ENCODE measurements around the gene HAND2. TPM values are rescaled to one million over a fixed set of nuclear protein-coding genes. Genes with fewer than 3 reads are reported as not detected.
A peak's percentile ranks its signal among the peaks of the same experiment; 100 is the strongest.

HAND2 gene
- total RNA-seq, 4 donors from 2014 or later = 20.3 to 77.6 (median 23.7) TPM

DNA sequence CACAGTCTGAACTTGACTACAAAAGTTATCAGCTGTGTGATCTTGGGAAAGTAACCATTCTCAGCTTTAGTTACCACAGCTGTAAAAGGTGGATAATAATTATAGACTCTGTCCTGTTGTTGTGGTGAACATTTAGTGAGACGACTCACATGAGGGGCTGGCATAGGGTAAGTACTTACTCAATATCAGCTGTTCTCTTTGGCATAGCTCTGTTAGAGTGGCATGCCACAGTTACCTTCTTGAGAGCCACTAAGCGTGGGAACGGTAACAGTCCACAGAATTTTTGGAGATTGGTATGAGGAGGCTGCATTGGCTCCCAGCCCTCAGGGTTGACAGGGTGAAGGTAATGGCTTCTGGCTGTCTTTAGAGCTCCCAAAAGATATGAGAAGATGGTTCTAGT is 13.2 kb upstream of the HAND2 start:
- intact Hi-C loops (cut with DNase I; ENCODE audit: low total_unique reads) = no loop called here
- Histone ChIP-seq H3K9me3 (no peaks in the 10 kb centered on the region), H3K4me3 (no peak overlapping the region), H3K4me1 (peaks cover 0 to 4% of the 10 kb centered on the region in 2 donors), H3K27me3 (no peaks in the 10 kb centered on the region), H3K27ac (no peak overlapping the region), H3K36me3 (no peaks in the 10 kb centered on the region)
- no peak for DNase-seq
- TF ChIP-seq, protein P1, sequence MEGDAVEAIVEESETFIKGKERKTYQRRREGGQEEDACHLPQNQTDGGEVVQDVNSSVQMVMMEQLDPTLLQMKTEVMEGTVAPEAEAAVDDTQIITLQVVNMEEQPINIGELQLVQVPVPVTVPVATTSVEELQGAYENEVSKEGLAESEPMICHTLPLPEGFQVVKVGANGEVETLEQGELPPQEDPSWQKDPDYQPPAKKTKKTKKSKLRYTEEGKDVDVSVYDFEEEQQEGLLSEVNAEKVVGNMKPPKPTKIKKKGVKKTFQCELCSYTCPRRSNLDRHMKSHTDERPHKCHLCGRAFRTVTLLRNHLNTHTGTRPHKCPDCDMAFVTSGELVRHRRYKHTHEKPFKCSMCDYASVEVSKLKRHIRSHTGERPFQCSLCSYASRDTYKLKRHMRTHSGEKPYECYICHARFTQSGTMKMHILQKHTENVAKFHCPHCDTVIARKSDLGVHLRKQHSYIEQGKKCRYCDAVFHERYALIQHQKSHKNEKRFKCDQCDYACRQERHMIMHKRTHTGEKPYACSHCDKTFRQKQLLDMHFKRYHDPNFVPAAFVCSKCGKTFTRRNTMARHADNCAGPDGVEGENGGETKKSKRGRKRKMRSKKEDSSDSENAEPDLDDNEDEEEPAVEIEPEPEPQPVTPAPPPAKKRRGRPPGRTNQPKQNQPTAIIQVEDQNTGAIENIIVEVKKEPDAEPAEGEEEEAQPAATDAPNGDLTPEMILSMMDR (IDR thresholded peaks at IDR 0.05) = no peak

DNA sequence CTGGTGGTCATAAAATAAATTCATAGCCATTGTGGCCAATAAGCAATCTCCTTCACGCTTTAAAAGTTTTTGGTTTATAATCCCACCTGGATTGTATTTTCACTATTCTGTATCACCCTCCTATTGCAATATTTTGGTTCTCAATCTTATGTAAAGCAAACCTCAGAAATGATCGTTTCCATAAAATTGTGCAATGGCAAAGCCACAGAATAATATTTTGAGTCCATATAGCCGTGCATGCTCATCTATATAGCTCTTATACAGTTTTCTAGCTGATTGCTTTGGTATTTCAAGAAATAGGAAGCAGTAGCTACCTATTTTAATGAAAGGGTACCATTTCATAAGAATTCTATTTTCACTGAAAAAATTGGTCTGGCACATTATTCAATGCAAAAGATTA is 10.0 kb upstream of the HAND2 start:
- Histone ChIP-seq H3K4me1 (peaks cover 0 to 4% of the 10 kb centered on the region in 2 donors), H3K9me3 (no peaks in the 10 kb centered on the region), H3K36me3 (no peaks in the 10 kb centered on the region), H3K27me3 (no peaks in the 10 kb centered on the region), H3K27ac (peak overlapping the region; percentile 93 to 98), H3K4me3 (no peak overlapping the region)
- no peak for TF ChIP-seq POLR2A (IDR thresholded peaks at IDR 0.05)
- TF ChIP-seq, protein P1 (IDR thresholded peaks at IDR 0.05) = no peak
- intact Hi-C loops (cut with DNase I; ENCODE audit: low total_unique reads) = no loop called here
- DNase-seq = no peak

DNA sequence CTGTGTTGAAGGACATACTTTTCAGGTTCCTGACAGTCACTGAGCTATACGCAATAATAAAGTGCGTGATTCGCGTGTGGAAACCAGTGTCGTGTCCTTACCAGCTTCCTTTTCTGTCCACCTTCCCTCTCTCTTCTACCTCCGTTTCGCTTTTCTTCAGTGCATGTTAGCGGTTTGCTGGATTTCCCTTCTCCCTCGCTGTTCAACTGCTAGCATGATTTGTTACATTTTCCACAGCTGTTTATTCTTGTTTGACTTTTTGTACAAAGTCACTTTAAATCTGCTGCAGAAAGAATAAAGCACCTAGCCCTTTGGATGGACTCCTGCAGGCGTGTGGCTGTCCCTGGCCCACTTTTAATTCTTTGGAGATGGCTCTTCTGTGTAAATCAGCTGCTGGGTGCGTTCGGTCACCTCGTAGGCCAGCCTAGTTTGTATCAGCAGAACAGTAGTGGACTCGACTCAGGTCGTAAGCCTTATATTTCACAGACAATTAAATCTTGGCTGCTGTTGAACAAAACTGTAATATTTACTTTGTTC is 8.9 kb upstream of the HAND2 start:
- intact Hi-C loops (cut with DNase I; ENCODE audit: low total_unique reads) = no loop called here
- DNase-seq = no peak
- H3K27ac ChIP-seq = peak overlapping the region; percentile 93 to 98
- no peaks in the 10 kb centered on the region for H3K27me3 ChIP-seq
- no peaks in the 10 kb centered on the region for H3K36me3 ChIP-seq
- TF ChIP-seq, protein P1 (IDR thresholded peaks at IDR 0.05) = no peak
- TF ChIP-seq POLR2A (IDR thresholded peaks at IDR 0.05) = no peak
- H3K9me3 ChIP-seq = no peaks in the 10 kb centered on the region
- peak overlapping the region; percentile 31 to 34 for H3K4me3 ChIP-seq
- H3K4me1 ChIP-seq = peaks cover 0 to 4% of the 10 kb centered on the region in 2 donors

DNA sequence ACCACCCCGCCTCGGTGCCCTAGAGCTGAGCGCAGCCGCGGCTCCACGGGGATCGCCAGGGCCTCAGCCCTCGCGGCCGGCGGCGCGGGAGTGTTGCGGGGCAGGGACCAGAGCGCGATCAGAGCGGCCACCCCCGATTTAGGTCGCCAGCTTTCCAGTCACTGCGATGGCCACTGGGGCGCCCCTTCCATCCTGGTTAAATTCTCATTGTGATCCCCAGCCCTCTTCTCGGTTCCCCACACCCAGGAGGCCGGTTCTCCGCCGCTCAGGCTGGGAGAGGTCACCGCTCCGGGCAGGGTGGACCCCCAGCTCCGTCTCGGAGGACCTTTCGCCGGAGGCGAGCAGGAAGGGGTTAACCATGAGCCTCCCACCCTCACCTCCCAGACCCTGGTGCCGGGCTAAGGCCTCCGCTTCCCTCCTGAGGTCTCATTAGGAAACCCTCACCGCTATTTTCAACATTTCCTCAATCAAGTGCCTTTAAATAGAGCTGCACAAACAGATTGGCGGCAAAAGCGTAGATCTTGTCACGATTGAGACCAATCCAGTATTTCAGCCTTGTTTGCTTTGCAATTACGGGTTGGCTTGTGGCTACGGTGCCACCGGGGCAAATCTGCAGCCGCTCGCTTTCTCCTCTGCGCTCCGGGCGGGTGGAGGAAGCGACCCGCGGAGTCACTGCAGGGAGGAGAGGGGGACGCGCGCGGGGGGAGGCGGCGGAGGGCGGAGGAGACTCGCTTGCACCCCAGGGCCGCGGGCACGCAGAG is 8.3 kb upstream of the HAND2 start:
- Histone ChIP-seq H3K9me3 (no peaks in the 10 kb centered on the region), H3K36me3 (no peaks in the 10 kb centered on the region), H3K4me1 (peaks cover 0 to 4% of the 10 kb centered on the region in 2 donors), H3K27me3 (no peaks in the 10 kb centered on the region), H3K4me3 (peak overlapping the region; percentile 31 to 34), H3K27ac (peak overlapping the region; percentile 93 to 98)
- DNase-seq = peak in 1 of 2 donors; percentile 51
- intact Hi-C loops (cut with DNase I; ENCODE audit: low total_unique reads) = no loop called here
- no peak for TF ChIP-seq POLR2A (IDR thresholded peaks at IDR 0.05)
- TF ChIP-seq, protein P1 (IDR thresholded peaks at IDR 0.05) = no peak

DNA sequence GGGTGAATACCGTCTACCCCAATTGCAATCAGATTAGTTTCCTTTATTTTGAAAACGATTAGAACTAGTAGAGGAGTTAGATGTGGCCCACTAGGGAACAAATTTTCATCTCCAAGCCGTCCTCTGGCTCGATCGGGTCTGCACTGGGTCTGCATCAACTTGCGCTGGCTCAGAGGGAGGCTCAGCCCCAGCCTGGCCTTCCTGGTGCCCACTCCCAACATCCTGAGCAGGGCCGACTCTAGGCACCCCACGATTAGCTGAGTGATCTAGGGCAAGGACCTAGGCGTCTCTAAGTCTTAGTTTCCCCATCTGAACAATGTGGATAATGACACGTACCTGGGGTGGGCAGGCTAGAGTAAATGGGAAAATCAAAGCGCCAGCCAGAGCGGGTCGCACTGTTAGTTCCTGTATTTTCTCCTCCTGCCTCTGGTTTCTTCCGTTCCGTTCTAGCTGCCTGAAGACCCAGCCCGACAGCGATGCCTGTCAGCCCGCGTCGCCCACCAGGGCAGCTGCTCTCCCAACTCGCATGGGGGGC is 7.7 kb upstream of the HAND2 start:
- intact Hi-C loops (cut with DNase I; ENCODE audit: low total_unique reads) = no loop called here
- TF ChIP-seq, protein P1 (IDR thresholded peaks at IDR 0.05) = no peak
- TF ChIP-seq POLR2A (IDR thresholded peaks at IDR 0.05) = no peak
- H3K36me3 ChIP-seq = no peaks in the 10 kb centered on the region
- no peak for DNase-seq
- peaks cover 0 to 4% of the 10 kb centered on the region in 2 donors for H3K4me1 ChIP-seq
- H3K4me3 ChIP-seq = no peak overlapping the region
- no peaks in the 10 kb centered on the region for H3K27me3 ChIP-seq
- H3K27ac ChIP-seq = peak overlapping the region; percentile 93 to 98
- no peaks in the 10 kb centered on the region for H3K9me3 ChIP-seq
